HG03139 (cell line): Measurements from ENCODE around the gene NAGK.
"Not testable (repeated sequence)": the region's sequence is repeated elsewhere in the genome, so short reads cannot be mapped to it uniquely, and the experiment has no call there.

Experiments used
- ATAC-seq: cut with Tn5 transposase; IDR thresholded peaks from one replicate; pipeline ENCODE4 v1.9.1; 2021; ENCODE audit not compliant: unreplicated experiment

NAGK gene

DNA sequence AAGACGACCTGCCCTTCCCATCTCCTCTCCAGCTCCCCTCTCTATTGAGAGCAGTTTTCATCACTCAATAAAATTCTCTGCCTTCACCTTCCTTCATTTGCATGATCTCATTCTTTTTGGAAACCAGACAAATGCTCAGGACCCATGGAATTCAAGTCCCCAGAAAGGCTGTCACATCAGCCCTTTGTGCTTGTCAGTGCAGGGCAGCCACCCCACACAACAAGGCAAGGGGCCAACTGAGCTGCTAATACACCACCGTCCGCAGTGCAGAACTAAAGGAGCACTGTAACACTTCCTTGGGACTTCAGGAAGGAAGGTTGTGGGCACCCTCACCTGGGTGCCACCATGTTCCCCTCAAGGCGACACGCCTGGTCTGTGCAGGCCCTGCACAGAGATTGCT lies 35.4 kb downstream of the NAGK start:
- no peak for ATAC-seq

DNA sequence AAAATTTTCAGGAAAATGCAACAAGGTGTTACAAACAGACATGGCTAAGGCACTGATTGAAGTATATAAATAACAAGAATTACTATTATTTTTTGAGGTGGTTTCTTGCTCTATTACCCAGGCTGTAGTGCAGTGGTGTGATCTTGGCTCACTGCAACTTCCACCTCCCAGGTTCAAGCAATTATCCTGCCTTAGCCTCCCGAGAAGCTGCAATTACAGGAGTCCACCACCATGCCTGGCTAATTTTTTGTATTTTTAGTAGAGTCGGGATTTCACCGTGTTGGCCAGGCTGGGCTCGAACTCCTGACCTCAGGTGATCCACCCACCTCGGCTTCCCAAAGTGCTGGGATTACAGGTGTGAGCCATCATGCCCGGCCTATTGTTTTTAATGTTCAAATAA lies 38.0 kb downstream of the NAGK start:
- not testable (repeated sequence) for ATAC-seq

DNA sequence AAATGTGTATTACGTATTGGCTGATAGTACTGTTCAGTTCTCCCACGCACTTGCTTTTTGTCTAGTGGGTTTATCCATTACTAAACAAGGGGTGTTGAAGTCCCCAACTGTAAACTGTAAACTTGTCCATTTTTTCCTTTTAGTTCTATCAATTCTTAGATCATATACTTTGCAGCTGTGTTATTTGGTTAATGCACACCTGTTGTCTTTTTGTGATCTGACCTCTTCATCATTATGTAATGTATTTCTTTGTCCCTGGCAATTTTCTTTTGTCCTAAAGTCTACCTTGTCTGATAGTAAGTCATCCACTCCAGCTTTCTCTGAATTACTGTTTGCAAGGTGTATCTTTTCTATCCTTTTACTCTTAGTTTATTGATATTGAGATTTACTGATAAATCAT lies 39.6 kb downstream of the NAGK start:
- ATAC-seq, result no peak

DNA sequence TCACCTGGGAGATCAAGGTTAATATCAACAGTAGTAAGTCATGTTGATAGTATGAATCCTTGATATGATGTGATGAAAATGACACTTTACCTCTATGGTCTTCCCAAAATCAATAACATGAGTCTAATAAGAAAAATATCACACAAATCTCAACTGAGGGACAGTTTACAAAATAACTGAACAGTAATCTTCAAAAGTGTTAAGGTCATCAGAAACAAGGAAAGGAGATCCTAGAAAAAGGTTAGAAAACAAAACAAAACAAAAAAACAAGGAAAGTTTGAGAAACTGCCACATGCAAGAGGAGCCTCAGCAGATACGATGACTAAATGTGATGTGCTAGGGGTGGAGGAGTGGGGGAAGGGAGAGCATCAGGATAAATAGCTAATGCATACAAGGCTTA lies 45.4 kb downstream of the NAGK start:
- no peak for ATAC-seq

DNA sequence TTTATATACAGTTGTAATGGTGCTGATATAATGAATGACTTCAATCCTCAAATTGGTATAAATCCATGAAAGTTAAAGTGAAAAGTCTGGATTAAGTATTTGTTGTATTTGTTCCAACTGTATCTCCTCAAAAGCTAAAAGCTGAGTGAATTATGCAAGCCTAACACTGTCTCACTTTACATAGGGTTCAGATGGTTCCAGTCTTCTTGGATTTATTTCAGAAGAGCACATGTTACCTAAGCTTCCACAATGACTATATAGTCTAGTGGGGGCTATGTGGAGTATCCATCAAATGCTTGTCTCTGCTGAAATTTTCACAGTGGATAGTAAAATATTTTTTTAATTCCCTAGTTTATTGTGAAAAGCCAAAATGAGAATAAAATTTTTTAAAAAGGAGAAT lies 48.6 kb downstream of the NAGK start:
- ATAC-seq, result no peak

DNA sequence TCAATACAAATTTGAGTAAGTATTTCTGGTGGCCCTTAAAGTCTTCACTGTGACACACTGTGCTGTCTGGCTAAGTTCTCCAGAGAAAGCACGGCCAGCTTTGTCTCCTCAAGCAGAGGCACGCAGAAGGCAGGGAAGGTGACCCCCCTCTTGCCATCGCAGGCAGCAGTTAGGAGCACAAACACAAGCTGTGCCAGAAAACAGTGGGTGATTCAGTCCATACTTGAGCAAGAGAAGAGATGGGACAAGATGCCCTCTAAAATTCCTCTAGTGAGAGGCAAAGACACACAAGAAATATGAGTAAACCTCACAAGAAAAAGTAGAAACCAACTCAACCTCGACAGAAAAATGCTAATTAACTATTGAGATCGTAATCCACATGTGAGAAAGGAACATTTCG lies 51.7 kb downstream of the NAGK start:
- ATAC-seq, result no peak

DNA sequence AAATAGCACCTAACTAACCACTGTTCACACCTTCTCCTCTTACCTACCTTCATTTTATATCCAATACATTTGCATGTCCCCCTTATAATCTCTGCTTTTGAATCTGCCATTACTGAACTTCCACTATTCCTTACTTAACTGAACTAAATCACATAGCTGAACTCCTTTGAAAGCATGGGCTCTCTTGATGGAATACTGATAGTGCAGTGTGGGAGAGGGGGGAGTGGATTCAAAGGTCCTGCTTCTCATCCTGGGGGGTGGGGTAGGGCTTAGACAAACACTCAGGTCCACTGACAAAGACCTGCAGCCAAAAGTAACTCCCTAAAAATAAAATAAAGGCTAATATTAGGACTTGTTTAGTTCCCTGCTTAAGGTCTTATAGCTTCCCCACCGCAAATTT lies 53.0 kb downstream of the NAGK start:
- no peak for ATAC-seq

DNA sequence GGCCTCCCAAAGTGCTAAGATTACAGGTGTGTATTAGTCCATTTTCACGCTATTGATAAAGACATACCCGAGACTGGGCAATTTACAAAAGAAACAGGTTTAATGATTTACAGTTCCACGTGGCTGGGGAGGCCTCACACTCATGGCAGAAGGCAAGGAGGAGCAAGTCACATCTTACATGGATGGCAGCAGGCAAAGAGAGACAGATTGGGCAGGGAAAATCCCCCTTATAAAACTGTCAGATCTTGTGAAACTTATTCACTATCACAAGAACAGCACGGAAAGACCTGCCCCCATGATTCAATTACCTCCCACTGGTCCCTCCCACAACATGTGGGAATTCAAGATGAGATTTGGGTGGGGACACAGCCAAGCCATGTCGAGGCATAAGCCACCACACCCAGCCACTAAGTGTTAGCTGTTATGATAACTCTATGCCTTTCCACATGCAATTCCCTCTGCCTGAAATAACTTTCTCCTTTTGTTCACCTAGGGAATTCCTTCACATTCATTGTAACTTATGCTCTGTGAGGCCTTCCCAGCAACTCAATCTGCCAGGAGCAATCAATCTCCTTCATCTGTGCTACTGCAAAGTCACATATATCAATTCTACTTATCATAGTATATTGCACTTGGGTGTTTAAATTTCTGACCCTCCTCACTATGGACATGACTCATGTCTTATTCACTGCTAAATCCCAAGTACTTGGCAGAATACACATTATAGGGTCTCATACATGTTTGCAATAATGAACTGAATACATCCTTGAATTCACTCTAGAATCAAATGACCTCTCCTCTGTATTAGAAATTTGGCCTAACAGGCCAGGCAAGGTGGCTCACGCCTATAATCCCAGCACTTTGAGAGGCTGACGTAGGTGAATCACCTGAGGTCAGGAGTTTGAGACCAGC lies 54.2 kb downstream of the NAGK start:
- ATAC-seq, result no peak

DNA sequence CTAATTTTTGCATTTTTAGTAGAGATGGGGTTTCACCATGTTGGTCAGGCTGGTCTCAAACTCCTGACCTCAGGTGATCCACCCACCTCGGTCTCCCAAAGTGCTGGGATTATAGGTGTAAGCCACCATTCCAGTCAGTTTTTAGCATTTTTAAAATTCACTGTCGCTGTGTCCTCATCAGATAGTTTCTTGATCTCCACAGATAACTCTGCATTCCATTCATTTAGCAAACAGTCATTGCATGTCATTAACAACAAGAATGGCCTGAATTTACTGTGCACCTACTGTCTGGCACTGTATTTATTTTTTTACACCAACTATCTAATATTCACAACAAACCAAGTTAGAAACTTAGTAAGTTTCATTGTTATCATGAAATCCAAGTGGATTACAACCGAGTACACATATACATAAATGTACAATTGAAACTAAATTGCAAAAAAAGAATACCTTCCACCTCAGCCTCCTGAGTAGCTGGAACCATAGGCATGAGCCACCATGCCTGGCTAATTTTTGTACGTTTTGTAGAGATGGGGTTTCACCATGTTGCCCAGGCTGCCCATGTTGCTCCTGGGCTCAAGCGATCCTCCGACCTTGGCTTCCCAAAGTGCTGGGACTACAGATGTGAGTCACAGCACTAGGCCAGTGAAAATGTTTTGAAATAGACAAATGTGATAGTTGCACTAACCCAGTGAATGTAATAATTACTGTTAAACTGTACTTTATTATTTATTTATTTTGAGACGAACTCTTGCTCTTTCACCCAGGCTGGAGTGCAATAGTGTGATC lies 57.3 kb downstream of the NAGK start:
- no peak for ATAC-seq

DNA sequence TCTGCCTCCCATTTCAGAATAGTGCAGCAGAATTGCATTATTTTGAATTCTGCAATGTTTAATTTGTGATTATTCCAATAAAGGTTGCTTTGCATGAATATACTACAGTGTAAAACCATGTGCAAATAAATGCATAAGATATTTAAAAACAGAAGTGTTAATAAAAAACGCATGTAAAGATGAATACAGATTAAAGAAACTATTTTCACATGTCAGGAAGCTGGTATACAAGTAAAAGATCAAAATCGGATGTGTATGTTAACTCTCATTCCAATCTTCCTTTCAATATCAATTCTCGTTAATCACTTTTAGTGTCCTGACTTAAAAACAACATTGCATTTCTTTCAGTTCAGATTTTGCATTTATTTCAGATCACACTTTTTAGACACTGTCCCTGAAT lies 58.5 kb downstream of the NAGK start:
- ATAC-seq, result no peak
